GM18861 (cell line): ENCODE results near the gene ANKS1A.

Experiments used
- ATAC-seq: cut with Tn5 transposase; IDR thresholded peaks from one replicate; pipeline ENCODE4 v1.9.1; 2021; ENCODE audit not compliant: unreplicated experiment

The ANKS1A gene

GRCh38 chr6:35080821-35081425, 191.9 kb downstream of the ANKS1A start:
- ATAC-seq, result no peak

GRCh38 chr6:35081426-35081851, 192.4 kb downstream of the ANKS1A start:
- ATAC-seq, result no peak

- no peak for ATAC-seq
These were observed 193.1 kb downstream of the ANKS1A start for GRCh38 chr6:35082046-35082732.

GRCh38 chr6:35082733-35083403, 193.8 kb downstream of the ANKS1A start:
- ATAC-seq, result no peak

- ATAC-seq, result no peak
These were observed 194.5 kb downstream of the ANKS1A start for GRCh38 chr6:35083507-35083906.

GRCh38 chr6:35084041-35084491, 195.0 kb downstream of the ANKS1A start:
- no peak for ATAC-seq

DNA sequence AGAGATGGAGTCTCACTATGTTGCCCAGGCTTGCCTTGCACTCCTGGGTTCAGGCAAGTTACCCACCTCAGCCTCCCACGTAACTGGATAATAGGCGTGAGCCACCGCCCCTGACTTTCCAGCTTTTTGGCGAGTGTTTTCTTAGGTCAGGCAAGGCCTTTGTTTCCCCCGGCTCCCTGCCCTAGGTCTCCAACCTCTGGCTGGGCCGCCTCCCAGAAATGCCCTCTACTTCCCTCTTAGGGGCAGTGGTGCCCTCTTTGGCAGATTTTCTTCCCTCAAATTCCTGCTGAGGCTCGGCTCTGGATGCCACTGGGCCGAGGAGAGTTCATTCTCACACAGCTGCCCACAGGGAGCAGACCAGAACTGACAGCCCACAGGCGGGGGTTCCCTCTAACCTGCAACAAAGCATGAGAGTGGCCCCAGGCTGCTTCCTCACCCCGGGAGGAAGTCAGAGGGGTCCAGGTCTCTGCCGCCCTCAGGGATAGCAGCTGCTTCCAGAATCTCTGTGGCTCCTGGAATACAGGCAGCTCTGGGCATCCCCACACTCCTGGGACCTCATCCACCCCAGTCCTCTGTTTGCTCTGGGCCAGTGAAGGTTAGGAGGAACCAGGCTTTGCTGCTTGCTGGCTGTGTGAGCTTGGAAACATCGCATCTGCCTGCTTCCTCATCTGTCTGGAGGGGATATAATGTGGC, 195.6 kb downstream of the ANKS1A start:
- no peak for ATAC-seq

- ATAC-seq, result no peak
These were observed 196.6 kb downstream of the ANKS1A start for GRCh38 chr6:35085359-35086281.

GRCh38 chr6:35086282-35086632, 197.2 kb downstream of the ANKS1A start:
- no peak for ATAC-seq

DNA sequence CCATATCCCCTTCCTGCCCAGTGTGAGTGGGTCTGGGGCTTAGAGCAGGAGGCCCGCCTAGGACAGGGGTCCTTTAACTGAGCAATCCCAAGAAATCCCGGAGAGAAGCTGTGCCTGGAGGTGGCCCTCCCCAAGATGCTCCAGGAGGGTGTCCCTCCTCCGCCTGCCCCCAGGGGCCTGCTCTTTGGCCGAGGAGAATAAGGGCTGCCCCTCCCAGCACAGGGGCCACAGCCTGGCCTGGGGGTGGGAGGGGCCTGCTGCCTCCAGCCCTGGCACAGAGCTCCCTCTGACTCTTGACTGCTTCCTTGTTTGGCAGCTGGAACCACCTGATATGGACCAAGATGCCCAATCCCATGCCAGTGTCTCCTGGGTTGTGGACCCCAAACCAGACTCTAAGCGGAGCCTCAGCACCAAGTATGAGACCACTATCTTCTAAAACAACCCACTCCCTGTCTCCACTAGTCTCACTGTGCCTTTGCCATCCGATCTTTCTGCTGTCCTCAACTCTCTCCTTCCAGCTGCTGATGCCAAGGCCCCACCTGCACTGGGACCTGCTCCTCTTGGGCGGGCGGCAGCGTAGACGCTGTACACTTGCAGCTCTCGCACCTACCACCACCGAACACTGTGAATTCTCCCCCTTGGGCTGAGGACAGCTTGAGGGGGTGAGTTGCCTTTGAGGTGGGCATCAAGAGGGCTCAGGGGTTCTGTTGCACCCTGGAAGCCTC, 197.7 kb downstream of the ANKS1A start:
- no peak for ATAC-seq

GRCh38 chr6:35087361-35088280, 198.6 kb downstream of the ANKS1A start:
- no peak for ATAC-seq

DNA sequence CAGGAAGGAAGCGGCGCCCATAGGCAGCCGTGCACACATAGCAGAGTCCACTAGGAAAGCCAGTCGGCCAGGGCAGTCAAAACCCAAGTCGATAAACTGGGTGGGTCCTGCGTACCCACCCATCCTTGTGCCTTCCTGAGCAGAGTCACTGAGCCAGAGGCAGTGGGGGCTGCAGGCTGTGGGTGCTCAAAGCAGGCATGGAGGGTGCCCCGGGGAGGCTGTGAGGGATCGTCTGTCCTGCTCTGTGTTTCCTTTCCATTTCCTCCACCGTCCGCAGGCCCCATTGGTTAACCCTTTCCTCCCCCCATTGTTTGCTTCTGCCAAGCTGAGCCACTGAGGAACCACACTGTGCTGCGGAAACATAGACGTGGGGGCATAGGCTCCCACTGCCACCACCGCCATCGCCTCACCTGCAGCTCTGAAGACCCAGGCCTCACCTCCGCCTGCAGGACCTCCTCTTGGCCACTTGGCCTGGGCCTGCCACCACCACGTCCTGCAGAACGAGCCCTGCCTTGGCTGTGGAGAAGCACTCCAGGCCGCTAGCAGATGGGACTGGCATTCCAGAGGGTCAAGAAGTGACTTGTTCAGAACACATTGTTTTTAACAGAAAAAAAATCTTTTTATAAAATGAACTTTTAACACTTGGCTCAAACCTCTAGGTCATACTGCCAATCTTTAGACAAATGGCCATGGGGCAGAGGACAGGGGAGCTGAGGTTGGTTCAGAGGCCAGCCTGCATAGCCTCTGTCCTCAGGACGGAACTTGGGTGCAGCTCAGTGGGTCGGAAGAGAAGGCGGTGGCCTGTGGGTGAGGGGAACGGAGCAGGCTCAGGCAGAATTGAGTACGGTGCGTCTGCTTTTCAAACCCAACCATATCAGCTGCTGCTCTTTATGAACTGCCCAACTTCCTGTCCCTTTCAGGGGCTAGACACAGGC, 199.5 kb downstream of the ANKS1A start:
- no peak for ATAC-seq

GRCh38 chr6:35089216-35089934, 200.3 kb downstream of the ANKS1A start:
- ATAC-seq, result no peak

GRCh38 chr6:35089935-35090505, 201.0 kb downstream of the ANKS1A start:
- ATAC-seq, result no peak

- ATAC-seq, result no peak
These were observed 201.7 kb downstream of the ANKS1A start for GRCh38 chr6:35090734-35091133.

DNA sequence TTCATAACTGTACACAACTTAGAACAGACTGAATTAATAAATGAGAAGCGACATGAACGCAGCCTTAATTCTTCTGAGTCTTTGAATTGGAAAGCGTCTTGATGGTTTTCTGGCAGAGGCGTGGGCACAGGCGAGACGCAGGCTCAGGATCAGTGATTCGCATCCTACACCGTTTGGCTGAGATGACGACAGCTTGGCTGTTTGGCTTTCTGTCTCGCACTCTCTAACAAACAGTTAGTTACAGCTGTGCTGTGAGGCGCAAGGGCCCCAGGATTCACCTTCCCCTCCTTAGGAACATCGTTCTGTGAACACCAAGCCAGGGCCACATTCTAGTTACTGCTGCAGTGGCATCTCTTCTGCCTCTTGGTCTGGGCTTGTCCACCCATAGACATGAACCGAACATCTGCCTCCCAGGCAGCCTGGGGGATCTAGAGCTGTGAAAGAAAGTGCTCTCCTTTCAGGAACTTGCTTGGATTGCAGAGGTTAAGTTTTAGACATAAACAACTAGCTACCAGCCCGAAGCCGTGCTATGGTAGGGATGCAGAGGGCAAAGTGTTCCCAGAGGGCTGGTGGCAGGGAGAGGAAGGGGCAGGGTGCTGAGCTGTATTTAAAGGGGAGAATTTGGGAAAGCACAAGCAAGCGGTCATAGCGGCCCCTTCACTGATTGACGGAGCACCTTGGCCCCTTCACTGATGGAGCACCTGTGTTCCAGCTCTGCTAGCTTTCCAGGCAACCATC, 202.5 kb downstream of the ANKS1A start:
- no peak for ATAC-seq
